NCI-H2029 treated with DMSO at 0.1 percent for 48 hours (cell line): ENCODE measurements around the gene STPG1.

Experiments
- DNase-seq: peaks from one replicate; lab custom pipeline; 2025; lab: John Stamatoyannopoulos, UW

Gene STPG1

GRCh38 chr1:24426744-24427544, 13.4 kb upstream of the STPG1 start:
- no peak for DNase-seq

GRCh38 chr1:24425922-24426321, 12.3 kb upstream of the STPG1 start:
- DNase-seq, result no peak

DNA sequence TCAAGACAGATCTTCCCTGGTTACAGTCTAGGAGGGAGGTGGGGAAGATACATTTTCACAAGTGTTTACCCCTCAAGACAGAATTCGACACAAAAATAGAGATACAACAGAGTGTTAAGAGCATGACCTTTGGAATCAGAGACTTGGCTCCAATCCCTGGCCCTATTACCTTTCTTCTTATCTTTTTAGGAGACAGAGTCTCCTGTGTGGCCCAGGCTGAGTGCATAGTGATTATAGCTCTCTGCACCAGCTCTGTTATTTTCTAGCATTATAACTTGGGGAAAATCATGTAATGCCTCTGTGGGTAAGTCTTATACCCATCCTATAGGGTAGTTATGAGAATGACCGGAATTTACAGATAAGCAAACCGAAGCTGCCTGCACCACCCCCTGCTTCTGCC, 11.9 kb upstream of the STPG1 start:
- DNase-seq, result no peak

- no peak for DNase-seq
Observed at GRCh38 chr1:24424990-24425389, 11.4 kb upstream of the STPG1 start.

- no peak for DNase-seq
Observed at GRCh38 chr1:24424207-24424606, 10.6 kb upstream of the STPG1 start.

DNA sequence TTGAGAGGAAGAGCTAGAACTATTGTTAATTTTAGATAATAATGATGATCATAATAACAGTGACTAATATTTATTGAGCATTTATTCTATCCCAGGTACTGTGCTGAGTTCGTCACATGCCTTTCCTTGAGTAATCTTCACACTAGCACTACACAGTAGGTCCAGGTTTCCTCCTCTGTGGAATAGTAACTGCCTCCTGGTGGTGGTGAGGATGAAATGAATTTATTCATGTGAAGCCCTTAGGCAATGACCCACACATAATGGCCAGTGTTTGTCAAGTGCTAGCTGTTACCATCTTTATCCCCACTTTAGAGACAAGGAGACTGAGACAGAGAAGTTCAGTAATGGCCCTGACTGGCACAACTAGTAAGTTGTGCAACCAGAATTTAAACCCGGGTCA, 7.9 kb upstream of the STPG1 start:
- no peak for DNase-seq

GRCh38 chr1:24420547-24420946, 7.0 kb upstream of the STPG1 start:
- DNase-seq, result no peak

GRCh38 chr1:24418898-24419628, 5.5 kb upstream of the STPG1 start:
- DNase-seq, result peak; percentile 63

- DNase-seq, result no peak
Observed at GRCh38 chr1:24417681-24418080, 4.1 kb upstream of the STPG1 start.

GRCh38 chr1:24416666-24417391, 3.2 kb upstream of the STPG1 start:
- DNase-seq, result peak; percentile 14

DNA sequence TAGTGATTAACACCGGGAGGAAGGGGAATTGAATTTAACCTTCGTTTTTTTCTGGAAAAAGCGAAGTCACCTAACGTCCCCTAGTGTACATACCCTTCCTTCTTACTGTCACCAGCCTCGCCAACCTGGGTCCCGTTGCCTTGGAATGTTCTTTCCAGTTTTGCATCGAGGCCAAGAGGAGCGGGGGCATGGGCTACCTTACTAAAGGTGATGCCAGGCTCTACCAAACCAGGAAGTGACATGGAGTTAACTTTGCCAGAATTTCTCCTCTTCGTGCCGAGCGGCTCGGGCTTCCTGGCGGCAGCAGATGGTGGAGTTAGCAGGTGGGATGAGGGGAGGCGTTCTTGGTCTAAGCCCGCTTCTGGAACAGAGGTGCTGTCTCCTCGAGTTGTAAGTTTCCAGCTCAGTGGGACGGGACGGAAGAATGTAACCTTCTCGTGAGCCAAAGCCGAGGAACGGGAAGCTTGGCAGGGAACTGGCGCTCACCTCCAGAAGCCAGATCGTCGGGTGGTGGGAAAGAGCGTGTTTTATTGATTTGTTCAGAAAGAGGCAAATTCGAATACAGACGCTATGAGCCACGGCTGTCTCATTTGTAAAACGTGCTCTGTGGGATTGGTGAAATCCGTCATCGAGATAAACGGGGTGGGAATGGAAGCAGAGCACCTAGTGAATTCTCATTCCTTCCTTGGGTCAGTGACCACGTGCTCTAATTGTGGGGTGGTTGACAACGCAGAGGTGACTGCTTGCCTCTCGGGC, 2.5 kb upstream of the STPG1 start:
- no peak for DNase-seq

DNA sequence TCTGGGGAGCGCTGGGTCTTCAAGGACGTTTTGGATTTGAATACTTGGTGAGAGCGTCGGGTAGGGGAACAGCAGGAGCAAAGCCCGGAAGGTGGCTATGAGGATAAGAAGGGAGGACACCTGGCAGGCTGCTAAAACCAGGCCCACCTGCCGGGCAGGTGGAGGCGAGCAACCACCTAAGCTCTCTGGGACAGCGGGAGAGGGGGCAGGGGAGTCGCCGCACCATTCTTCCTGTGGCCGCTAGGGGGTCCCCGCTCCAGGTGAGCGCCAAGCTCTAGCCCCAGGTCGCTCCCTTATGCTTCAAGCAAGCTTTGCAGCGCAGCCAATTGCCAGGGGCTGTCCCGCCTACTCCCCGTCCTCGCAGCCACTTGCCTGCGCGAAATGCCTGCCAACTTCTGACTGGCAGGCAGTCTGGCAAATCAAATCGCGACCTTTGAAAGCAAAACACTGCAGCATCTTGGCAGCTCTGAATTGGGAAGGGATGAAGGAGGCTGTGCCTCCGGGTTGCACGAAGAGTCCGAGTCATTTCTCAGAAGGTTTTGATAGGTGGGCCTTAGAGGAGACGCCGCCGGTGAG, 1.8 kb upstream of the STPG1 start, which contains the start of gene NIPAL3:
NIPAL3 (plus strand) TSS at position 469 of the 576 bp plus-strand sequence. CDS start 3,746 bp downstream, outside the sequence.
- DNase-seq, result peak; percentile 98

DNA sequence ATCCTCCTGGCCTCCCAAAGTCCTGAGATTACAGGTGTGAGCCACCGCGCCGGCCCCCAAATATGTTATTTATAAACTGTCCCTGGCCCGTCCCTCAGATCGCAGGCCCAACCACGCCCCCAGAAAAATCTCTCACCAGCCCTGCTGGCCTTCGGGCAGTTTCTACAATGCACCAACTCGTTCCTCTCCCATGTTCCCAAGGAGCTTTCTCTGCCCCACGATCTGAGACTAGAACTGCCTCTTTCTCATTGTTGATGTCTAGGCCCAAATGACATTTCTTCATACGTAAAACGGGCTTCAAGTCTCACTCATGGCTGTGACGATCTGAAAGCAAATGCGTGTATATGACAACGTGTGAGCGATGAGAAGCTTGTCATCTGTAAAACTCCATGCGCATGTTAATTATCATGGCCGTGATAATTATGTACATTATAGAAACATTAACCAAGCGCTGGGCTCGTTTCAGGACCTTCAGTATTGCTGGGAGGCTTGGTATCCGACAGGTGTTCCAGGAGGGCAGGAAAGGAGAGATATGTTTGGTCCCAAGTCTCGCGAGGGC, 1.3 kb upstream of the STPG1 start:
- DNase-seq, result peak; percentile 59

- no peak for DNase-seq
Observed at GRCh38 chr1:24412408-24412807, 1.2 kb downstream of the STPG1 start.

GRCh38 chr1:24411963-24412362, 1.6 kb downstream of the STPG1 start:
- DNase-seq, result no peak

DNA sequence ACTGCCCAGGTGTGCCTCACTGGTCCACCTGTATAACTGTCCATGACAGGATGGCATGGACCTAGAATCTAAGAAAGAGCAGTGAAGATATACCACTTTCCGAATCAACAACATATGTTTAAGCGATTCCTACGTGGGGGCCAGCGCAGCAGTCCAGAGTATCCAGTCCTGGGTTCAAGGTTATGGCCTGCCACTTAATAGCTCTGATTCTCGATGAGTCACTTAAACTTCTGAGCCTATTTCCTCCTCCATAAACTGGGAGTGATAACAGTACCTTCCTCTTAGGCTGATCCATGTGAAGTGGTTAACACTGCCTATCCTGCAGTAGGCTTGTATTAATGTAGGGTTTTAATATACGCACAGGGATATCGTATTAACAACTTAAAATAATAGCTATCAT, 2.8 kb downstream of the STPG1 start:
- DNase-seq, result no peak

- DNase-seq, result no peak
Observed at GRCh38 chr1:24409535-24409934, 4.0 kb downstream of the STPG1 start.

GRCh38 chr1:24406788-24407187, 6.8 kb downstream of the STPG1 start:
- DNase-seq, result no peak

GRCh38 chr1:24403806-24404205, 9.8 kb downstream of the STPG1 start:
- DNase-seq, result no peak

- no peak for DNase-seq
Observed at GRCh38 chr1:24400065-24400464, 13.5 kb downstream of the STPG1 start.

GRCh38 chr1:24393892-24394291, 19.7 kb downstream of the STPG1 start:
- DNase-seq, result no peak
